ENCODE data around the gene RPL41.

DNA sequence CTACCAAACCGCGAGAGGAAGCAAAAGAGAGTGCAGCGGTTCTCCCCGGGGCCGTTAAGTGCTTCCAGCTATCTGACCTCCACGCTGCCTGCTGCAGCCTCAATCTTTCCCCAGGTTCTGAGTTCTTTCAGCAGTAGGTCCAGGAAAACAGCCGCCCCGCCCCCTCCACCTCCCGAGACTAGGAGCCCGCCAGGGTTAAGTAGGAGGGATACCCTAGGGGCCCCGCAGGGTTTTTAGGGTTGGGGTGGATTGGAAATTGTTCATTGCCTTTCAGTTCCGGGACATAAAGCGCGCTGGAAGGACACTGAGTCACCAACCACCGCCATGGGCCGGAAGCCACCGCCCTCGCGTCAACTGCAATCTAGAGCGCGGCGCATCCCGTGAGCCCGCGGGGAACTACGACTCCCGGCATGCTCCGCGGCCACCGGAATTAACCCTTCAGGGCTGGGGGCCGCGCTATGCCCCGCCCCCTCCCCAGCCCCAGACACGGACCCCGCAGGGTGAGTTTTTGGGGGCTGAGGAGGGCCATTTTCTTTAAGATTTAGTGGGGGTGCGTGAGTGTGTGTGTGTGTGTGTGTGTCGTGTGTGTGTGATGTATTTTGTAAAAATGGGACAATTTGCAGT, 35.8 kb downstream of the RPL41 start, which contains the start of gene MYL6B:
- TF ChIP-seq KDM1A (IDR thresholded peaks at IDR 0.05) (no peak), NFIC (IDR thresholded peaks at IDR 0.05) (peak; percentile 31), SIRT6 (IDR thresholded peaks at IDR 0.05; ENCODE audit: low read depth, low read length) (no peak), ZNF76 (CRISPR knock-in tag; IDR thresholded peaks at IDR 0.05; ENCODE audit: borderline replicate concordance) (peak; percentile 34; the same call in 1 of the 2 replicates), POLR2A (conservative IDR thresholded peaks at IDR 0.05) (peak; percentile 89), RCOR1 (IDR thresholded peaks at IDR 0.05; ENCODE audit: borderline replicate concordance in 1 of 2, low read depth in 2 of 2, low read length in 2 of 2) (no peak), MAZ (CRISPR knock-in tag; conservative IDR thresholded peaks at IDR 0.05 in 1 of 2, IDR thresholded peaks at IDR 0.05 in 1 of 2) (peak; percentile 66 to 77), GTF2F1 (IDR thresholded peaks at IDR 0.05; ENCODE audit: low read depth, low read length) (no peak), RFX5 (IDR thresholded peaks at IDR 0.05; ENCODE audit: low read depth, low read length) (no peak), PRPF4 (IDR thresholded peaks at IDR 0.05; ENCODE audit: insufficient read depth, low read depth, low read length, poor library complexity, severe bottlenecking) (no peak)
- TF ChIP-seq, protein P1, sequence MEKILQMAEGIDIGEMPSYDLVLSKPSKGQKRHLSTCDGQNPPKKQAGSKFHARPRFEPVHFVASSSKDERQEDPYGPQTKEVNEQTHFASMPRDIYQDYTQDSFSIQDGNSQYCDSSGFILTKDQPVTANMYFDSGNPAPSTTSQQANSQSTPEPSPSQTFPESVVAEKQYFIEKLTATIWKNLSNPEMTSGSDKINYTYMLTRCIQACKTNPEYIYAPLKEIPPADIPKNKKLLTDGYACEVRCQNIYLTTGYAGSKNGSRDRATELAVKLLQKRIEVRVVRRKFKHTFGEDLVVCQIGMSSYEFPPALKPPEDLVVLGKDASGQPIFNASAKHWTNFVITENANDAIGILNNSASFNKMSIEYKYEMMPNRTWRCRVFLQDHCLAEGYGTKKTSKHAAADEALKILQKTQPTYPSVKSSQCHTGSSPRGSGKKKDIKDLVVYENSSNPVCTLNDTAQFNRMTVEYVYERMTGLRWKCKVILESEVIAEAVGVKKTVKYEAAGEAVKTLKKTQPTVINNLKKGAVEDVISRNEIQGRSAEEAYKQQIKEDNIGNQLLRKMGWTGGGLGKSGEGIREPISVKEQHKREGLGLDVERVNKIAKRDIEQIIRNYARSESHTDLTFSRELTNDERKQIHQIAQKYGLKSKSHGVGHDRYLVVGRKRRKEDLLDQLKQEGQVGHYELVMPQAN (IDR thresholded peaks at IDR 0.05; ENCODE audit: borderline replicate concordance): peak; percentile 50; the same call in 1 of the 2 replicates
- TF ChIP-seq, protein P2, sequence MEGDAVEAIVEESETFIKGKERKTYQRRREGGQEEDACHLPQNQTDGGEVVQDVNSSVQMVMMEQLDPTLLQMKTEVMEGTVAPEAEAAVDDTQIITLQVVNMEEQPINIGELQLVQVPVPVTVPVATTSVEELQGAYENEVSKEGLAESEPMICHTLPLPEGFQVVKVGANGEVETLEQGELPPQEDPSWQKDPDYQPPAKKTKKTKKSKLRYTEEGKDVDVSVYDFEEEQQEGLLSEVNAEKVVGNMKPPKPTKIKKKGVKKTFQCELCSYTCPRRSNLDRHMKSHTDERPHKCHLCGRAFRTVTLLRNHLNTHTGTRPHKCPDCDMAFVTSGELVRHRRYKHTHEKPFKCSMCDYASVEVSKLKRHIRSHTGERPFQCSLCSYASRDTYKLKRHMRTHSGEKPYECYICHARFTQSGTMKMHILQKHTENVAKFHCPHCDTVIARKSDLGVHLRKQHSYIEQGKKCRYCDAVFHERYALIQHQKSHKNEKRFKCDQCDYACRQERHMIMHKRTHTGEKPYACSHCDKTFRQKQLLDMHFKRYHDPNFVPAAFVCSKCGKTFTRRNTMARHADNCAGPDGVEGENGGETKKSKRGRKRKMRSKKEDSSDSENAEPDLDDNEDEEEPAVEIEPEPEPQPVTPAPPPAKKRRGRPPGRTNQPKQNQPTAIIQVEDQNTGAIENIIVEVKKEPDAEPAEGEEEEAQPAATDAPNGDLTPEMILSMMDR (IDR thresholded peaks at IDR 0.05 in 2 of 3, conservative IDR thresholded peaks at IDR 0.05 in 1 of 3; ENCODE audit: insufficient read depth in 2 of 3, low read depth in 1 of 3, low read length in 3 of 3): no peak

All from K562 (cell line).